ENCODE measurements around the gene CEP135. TPM values are rescaled to one million over a fixed set of nuclear protein-coding genes. Genes with fewer than 3 reads are reported as not detected.
"Not testable (repeated sequence)": the region's sequence is repeated elsewhere in the genome, so short reads cannot be mapped to it uniquely, and the experiment has no call there.

The CEP135 gene
- total RNA-seq: 10 to 100 TPM; 13.0 to 13.4 TPM

- CTCF ChIA-PET: interaction anchor here (0.5 to 1.6 kb wide), 20 partner anchors 9 to 602 kb away, joined by 3 to 5 read pairs (median 3); partner anchors contain the start of genes AASDH and TMEM165
- POLR2A ChIA-PET: interaction anchor here (0.6 to 1.2 kb wide), 5 partner anchors 25 to 489 kb away, joined by 3 to 14 read pairs (median 3); partner anchors contain the start of genes AASDH and PAICS
Observed at GRCh38 chr4:55948726-55949481, at the start of gene CEP135. TSS of gene CEP135 (plus strand) at chr4:55948945. CDS start at chr4:55952131, 3,186 bp downstream.

DNA sequence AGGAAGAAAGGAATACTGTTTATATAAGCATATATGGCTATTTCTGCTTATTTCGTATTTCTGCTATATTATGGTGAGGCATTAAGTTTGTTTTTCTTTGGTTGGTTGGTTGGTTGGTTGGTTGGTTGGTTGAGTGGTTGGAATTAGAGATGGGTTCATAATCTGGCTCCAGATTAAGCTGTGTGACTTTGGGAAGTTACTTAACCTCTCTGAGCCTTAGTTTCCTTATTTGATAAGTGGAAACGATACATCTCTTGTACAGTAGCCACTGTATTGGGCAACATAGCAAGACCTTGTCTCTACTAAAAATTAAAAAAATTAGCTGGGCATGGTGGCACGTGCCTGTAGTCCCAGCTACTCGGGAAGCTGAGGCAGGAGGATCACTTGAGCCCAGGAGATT, 46.1 kb upstream of the CEP135 start:
- POLR2A ChIA-PET: no interaction called here

DNA sequence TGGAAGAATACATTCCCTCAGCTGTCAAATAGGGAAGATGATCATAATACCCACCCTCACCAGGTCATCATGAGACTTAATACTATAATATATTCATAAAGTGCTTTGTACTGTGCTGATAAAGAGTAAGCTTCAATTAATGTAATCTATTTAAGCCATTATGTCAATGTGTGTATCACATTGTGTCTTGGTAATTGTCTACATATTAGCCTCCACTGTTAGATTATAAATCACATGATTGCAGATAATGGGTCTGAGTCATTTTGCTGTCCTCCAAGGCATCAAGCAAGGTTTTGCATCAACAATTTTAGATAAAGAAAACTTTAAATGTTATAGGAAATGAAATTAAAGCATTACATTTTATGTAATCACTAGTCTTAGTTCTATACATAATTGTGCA, 45.2 kb upstream of the CEP135 start:
- CTCF ChIA-PET: no interaction called here
- POLR2A ChIA-PET: no interaction called here

More for the DNA sequence above, 46.1 kb upstream of the CEP135 start:
- CTCF ChIA-PET: interaction anchor here (0.5 kb wide), 1 partner anchor 223 kb away, joined by 4 read pairs; no protein-coding TSS in a partner anchor

- ChIA-PET POLR2A (no interaction called here), CTCF (no interaction called here)
Observed at GRCh38 chr4:55904576-55904975, 44.2 kb upstream of the CEP135 start.

DNA sequence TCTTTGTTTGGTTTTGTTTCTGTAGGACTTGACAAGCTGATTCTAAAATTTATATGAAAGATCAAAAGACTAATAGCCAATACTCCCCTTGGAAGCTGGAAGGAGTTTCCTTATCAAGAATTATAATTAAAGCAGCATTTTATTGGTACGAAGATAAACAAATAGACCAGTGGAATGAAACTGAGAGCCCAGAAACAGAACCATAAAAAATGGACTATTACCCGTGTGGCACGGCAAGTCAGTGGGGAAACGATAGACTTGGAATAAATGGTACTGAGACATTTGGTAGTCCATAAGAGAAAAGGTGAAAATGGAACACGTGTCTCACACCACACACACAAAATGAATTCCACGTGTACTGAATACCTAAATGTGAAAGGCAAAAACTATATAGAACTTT, 42.4 kb upstream of the CEP135 start:
- ChIA-PET CTCF (no interaction called here), POLR2A (interaction anchor here (0.6 kb wide), 1 partner anchor 365 kb away, joined by 4 read pairs; no protein-coding TSS in a partner anchor)

DNA sequence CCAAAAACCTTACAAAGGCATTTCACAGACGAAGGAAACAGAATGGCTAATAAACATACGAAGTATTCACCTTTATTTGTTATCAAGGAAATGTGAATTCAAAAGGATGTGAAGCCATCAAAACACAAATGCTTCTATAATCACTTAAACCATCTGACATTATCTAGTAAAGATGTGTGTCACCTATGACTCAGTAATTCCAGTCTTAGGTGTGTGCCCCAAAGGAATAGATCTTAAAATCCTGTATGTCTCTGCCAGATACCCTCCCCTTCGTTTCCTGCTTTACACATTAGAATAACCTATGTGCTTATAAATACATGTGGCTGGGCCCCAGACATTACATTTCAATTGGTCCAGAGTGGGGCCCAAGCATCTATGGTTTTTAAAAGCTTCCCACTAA, 41.8 kb upstream of the CEP135 start:
- CTCF ChIA-PET: no interaction called here
- POLR2A ChIA-PET: interaction anchor here (0.6 kb wide), 1 partner anchor 365 kb away, joined by 4 read pairs; no protein-coding TSS in a partner anchor

DNA sequence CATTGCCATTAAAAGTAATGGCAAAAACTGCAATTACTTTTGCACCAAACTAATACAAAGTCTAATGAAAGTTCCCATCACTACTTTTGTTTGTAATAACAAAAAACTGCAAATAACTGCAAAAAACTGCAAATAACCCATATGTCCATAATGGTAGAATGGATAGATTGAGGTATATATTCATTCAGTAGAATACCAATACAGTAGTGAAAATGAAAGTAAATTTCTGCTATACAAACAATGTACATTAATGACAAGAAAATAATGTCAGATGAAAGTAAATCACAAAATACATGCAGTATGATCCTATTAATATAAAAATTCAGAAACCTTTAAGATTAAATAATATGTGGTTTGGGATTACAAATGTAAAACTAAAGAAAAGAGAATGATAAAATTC, 41.3 kb upstream of the CEP135 start:
- CTCF ChIA-PET: interaction anchor here (0.7 kb wide), 1 partner anchor 10 kb away, joined by 3 read pairs; no protein-coding TSS in a partner anchor
- POLR2A ChIA-PET: no interaction called here

DNA sequence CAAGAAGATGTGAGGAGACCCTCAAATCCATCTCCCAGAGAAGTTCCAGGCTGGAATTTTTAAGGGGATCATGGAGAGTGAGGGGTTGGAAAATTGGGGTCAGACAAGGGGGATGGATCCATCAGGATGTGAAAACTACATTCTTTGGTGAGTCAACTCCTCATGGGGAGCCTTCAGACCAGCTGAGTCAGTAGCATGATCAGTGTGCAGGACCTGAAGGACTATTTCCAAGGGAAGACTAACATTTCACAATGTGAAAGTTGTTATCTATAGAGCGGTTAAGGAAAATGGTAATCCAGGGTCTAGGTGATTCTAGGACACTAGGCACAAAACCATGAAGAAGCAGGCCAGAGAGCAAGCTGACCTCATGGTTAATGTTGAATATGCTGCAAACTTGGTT, 38.6 kb upstream of the CEP135 start:
- ChIA-PET CTCF (no interaction called here), POLR2A (no interaction called here)

GRCh38 chr4:55912249-55912648, 36.5 kb upstream of the CEP135 start:
- CTCF ChIA-PET: no interaction called here
- POLR2A ChIA-PET: no interaction called here

DNA sequence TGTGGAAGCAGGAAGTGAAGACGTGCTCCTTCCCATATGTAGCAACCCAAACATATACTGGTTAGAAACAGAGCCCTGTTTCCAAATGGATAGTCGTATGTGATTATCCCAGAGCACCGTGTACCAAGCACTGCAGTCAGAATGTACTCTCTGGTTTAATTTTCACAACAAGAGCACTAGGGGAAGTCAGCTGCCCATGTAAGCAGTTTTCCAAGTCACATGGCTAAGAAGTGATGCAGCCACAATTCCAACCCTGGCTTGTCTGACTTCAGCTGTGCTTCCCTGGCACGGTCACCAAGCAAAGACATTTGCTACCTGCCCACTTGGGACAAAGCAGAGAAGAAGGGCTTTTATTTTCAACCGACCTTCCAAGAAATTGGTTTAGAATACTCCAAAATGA, 28.2 kb upstream of the CEP135 start:
- ChIA-PET POLR2A (no interaction called here), CTCF (no interaction called here)

DNA sequence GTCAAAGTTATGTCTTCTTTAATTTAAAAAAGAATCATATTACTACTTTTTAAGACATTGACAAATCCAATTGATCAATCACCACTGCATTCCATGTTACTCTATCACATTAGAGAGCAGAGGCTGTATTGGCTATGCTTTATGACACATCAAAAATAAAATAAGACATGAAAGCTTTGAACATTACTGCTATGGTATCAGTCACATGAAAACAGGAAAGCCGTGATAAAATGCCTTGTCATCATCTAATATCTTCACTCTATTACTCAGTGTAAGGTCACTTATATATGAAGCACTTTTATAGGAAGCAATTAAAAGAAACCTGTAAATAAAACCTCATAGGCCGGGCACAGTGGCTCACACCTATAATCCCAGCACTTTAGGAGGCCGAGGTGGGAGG, 27.7 kb upstream of the CEP135 start:
- ChIA-PET POLR2A (no interaction called here), CTCF (no interaction called here)

GRCh38 chr4:55925241-55925640, 23.5 kb upstream of the CEP135 start:
- CTCF ChIA-PET: no interaction called here
- POLR2A ChIA-PET: no interaction called here

- CTCF ChIA-PET: no interaction called here
Observed at GRCh38 chr4:55926610-55927009, 22.1 kb upstream of the CEP135 start.

GRCh38 chr4:55927803-55928437, 20.8 kb upstream of the CEP135 start:
- POLR2A ChIA-PET: no interaction called here
- CTCF ChIA-PET: no interaction called here

More at GRCh38 chr4:55926610-55927009, 22.1 kb upstream of the CEP135 start:
- POLR2A ChIA-PET: no interaction called here

DNA sequence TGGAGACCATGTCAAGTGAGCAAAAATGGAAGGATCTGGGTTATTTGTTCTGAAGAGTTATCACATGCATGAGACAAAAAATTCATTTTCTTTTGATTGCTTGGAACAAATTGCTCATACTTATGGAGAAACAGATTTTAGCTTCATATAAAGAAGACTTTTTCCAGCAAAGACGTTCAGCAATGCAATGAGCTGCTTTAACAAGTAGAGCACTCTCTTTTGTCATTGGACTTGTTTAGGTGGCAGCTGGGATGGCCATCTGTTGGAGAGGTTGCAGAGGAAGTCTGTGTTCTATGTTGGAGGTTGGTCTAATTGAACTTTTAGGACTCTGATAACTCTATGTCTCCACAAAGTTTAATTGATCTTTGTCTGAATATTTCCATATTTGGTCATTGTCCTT, 19.9 kb upstream of the CEP135 start:
- ChIA-PET CTCF (no interaction called here), POLR2A (no interaction called here)

GRCh38 chr4:55931043-55931442, 17.7 kb upstream of the CEP135 start:
- POLR2A ChIA-PET: no interaction called here

GRCh38 chr4:55931833-55932232, 16.9 kb upstream of the CEP135 start:
- CTCF ChIA-PET: interaction anchor here (0.6 kb wide), 1 partner anchor 56 kb away, joined by 3 read pairs; no protein-coding TSS in a partner anchor
- POLR2A ChIA-PET: no interaction called here

More at GRCh38 chr4:55931043-55931442, 17.7 kb upstream of the CEP135 start:
- CTCF ChIA-PET: interaction anchor here (0.6 kb wide), 1 partner anchor 57 kb away, joined by 3 read pairs; no protein-coding TSS in a partner anchor

DNA sequence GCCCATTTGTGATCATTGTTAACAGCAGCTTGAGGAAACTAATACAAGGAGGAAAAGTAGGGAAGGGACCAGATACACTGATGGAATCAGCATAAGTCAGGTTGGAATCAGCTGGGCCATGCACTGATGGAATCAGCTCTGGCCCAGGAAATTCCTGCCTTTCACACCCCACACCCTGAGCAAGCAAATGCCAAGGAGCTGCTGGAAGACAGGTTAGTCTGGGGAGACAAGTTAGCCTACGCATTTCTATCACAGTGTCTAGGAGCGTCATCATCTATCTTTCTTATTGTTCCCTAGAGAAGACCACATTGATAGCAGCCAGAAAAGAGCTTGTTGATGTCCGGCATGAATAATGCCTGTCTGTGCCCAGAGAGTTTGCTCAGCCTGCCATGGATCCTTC, 16.2 kb upstream of the CEP135 start:
- POLR2A ChIA-PET: no interaction called here
- CTCF ChIA-PET: no interaction called here

- ChIA-PET POLR2A (no interaction called here), CTCF (interaction anchor here (1.4 kb wide), 1 partner anchor 15 kb away, joined by 3 read pairs; no protein-coding TSS in a partner anchor)
Observed at GRCh38 chr4:55933611-55934010, 15.1 kb upstream of the CEP135 start.

DNA sequence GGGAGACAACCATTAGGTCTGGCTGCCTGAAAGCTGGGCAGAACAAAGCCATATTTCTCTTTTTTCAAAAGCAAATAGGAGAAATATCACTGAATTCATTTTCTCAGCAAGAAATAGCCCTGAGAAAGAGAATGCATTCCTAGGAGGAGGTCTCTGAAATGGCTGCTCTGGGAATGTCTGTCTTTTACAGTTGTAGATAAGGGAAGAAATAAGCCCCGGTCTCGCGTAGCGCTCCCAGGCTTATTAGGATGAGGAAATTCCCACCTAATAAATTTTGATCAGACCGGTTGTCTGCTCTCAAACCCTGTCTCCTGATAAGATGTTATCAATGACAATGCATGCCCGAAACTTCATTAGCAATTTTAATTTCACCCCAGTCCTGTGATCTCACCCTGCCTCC, 12.8 kb upstream of the CEP135 start:
- CTCF ChIA-PET, POLR2A ChIA-PET: not testable (repeated sequence)

- ChIA-PET CTCF (no interaction called here), POLR2A (no interaction called here)
Observed at GRCh38 chr4:55938481-55938880, 10.3 kb upstream of the CEP135 start.

All from activated CD8-positive, alpha-beta memory T cell treated with anti-CD3 and anti-CD28 coated beads for 36 hours (primary cell).